Keratinocyte (primary cell): ENCODE data around the gene DLX4. TPM values are rescaled to one million over a fixed set of nuclear protein-coding genes. Genes with fewer than 3 reads are reported as not detected.

Experiments
- DNase-seq: peaks from one replicate; pipeline ENCODE4 v3.0.0-alpha.2; 2011; ENCODE audit warnings: low read depth, missing footprints, low spot score
- FAIRE-seq: peaks from 2 replicates; lab custom pipeline; 2011; peaks lifted over from hg19 to GRCh38; lab: Jason Lieb, UNC
- H2AFZ ChIP-seq: 2 replicates; pipeline ENCODE4 v1.6.0; 2012; ENCODE audit warnings: low read length, control low read depth, inconsistent platforms; ENCODE audit not compliant: control insufficient read depth
- H3K27ac ChIP-seq: 2 replicates; pipeline ENCODE4 v1.5.1; 2011; ENCODE audit warnings: low read length; ENCODE audit not compliant: control insufficient read depth, insufficient read depth
- H3K27me3 ChIP-seq: 3 replicates; pipeline ENCODE4 v1.6.0; 2011; ENCODE audit warnings: low read length; ENCODE audit not compliant: control insufficient read depth, insufficient read depth; ENCODE audit errors: extremely low read depth
- H3K36me3 ChIP-seq, 2 experiments: 2 replicates in 1 of 2; 3 replicates in 1 of 2; pipeline ENCODE4 v1.5.1; 2011; ENCODE audit warnings: low read length in 2 of 2, mild to moderate bottlenecking in 1 of 2; ENCODE audit not compliant: control insufficient read depth in 2 of 2, insufficient read depth in 2 of 2; ENCODE audit errors: extremely low read depth in 1 of 2
- H3K4me1 ChIP-seq: 3 replicates; pipeline ENCODE4 v1.5.1; 2011; ENCODE audit warnings: low read length; ENCODE audit not compliant: control insufficient read depth, insufficient read depth; ENCODE audit errors: extremely low read depth
- H3K4me2 ChIP-seq: 3 replicates; pipeline ENCODE4 v1.6.0; 2011; ENCODE audit warnings: low read depth, low read length; ENCODE audit not compliant: control insufficient read depth, insufficient read depth; ENCODE audit errors: extremely low read depth
- H3K4me3 ChIP-seq, 3 experiments: fragments of 200-600 bp in 1 of 3; sonication (generic) in 1 of 3; 2 replicates in 2 of 3; 3 replicates in 1 of 3; pipeline ENCODE4 v1.5.1; 2011 to 2016; ENCODE audit warnings: low read length in 3 of 3, mild to moderate bottlenecking in 3 of 3, control low read depth in 2 of 3, inconsistent platforms in 1 of 3, low read depth in 1 of 3, mixed read lengths in 1 of 3, mixed run types in 1 of 3, moderate library complexity in 1 of 3; ENCODE audit not compliant: control insufficient read depth in 2 of 3, insufficient read depth in 2 of 3; ENCODE audit errors: extremely low read depth in 1 of 3
- H3K79me2 ChIP-seq: 2 replicates; pipeline ENCODE4 v1.6.0; 2012; ENCODE audit warnings: low read length; ENCODE audit not compliant: control insufficient read depth, insufficient read depth
- H3K9ac ChIP-seq: 3 replicates; pipeline ENCODE4 v1.6.0; 2011; ENCODE audit warnings: low read length; ENCODE audit not compliant: control insufficient read depth, insufficient read depth; ENCODE audit errors: extremely low read depth
- H3K9me1 ChIP-seq: 3 replicates; pipeline ENCODE4 v1.6.0; 2011; ENCODE audit warnings: low read length; ENCODE audit not compliant: control insufficient read depth, insufficient read depth; ENCODE audit errors: extremely low read depth
- H3K9me3 ChIP-seq: 2 replicates; pipeline ENCODE4 v1.5.1; 2012; ENCODE audit warnings: low read depth, low read length; ENCODE audit not compliant: control insufficient read depth
- H4K20me1 ChIP-seq: 3 replicates; pipeline ENCODE4 v1.6.0; 2011; ENCODE audit warnings: low read length; ENCODE audit not compliant: control insufficient read depth, insufficient read depth; ENCODE audit errors: extremely low read depth
- EZH2 ChIP-seq: IDR thresholded peaks from one replicate; pipeline ENCODE4 v1.6.1; 2012; ENCODE audit warnings: inconsistent platforms, mild to moderate bottlenecking, low read length, moderate library complexity
- dilution Hi-C: fragments of 300-500 bp; cut with MboI; formaldehyde crosslinking; loops from one replicate; pipeline ENCODE4 v1.7.0; 2020; ENCODE audit warnings: low sequenced_read_pairs; ENCODE audit not compliant: extremely low pct_ligation_motif_present
- polyA plus RNA-seq, 5 experiments: library from polyadenylated mRNA; depleted of rRNA in 3 of 5; stranded (reverse) in 3 of 5; stranded (forward) in 1 of 5; unstranded in 1 of 5; fragments of >200 nt; gene quantifications; 1 replicate in 1 of 5; 2 replicates in 3 of 5; 3 replicates in 1 of 5; pipeline versions ENCODE4 v1.2.1 to v1.2.3, GENCODE V29; 2011 to 2012; ENCODE audit warnings: missing spikeins in 2 of 5, low read depth in 1 of 5, low replicate concordance in 1 of 5
- TF ChIP-seq, protein P1 (sequence below), 3 experiments: IDR thresholded peaks in 1 of 3; conservative IDR thresholded peaks in 1 of 3; optimal IDR thresholded peaks in 1 of 3; 2 replicates in 2 of 3; 3 replicates in 1 of 3; pipeline versions ENCODE3 to v1.5.1; 2011; ENCODE audit warnings: low read length in 3 of 3, mild to moderate bottlenecking in 3 of 3, moderate library complexity in 2 of 3, control low read depth in 1 of 3, inconsistent platforms in 1 of 3; ENCODE audit not compliant: insufficient read depth in 2 of 3; ENCODE audit errors: extremely low read depth in 1 of 3

The DLX4 gene
- polyA plus RNA-seq, 1 donor (not counting 4 experiments of a cell fraction or from before 2014, with no cell fraction given), result 0.18 TPM

- no peak for FAIRE-seq
- no peak overlapping the region for H3K4me3 ChIP-seq
- H3K27ac ChIP-seq, result no peak overlapping the region
- DNase-seq, result no peak
- H3K4me1 ChIP-seq, result no peaks in the 10 kb centered on the region
- H2AFZ ChIP-seq, result no peak overlapping the region
- H3K27me3 ChIP-seq, result peaks cover 36% of the 10 kb centered on the region
- H3K36me3 ChIP-seq, result no peaks in the 10 kb centered on the region
- TF ChIP-seq, protein P1, sequence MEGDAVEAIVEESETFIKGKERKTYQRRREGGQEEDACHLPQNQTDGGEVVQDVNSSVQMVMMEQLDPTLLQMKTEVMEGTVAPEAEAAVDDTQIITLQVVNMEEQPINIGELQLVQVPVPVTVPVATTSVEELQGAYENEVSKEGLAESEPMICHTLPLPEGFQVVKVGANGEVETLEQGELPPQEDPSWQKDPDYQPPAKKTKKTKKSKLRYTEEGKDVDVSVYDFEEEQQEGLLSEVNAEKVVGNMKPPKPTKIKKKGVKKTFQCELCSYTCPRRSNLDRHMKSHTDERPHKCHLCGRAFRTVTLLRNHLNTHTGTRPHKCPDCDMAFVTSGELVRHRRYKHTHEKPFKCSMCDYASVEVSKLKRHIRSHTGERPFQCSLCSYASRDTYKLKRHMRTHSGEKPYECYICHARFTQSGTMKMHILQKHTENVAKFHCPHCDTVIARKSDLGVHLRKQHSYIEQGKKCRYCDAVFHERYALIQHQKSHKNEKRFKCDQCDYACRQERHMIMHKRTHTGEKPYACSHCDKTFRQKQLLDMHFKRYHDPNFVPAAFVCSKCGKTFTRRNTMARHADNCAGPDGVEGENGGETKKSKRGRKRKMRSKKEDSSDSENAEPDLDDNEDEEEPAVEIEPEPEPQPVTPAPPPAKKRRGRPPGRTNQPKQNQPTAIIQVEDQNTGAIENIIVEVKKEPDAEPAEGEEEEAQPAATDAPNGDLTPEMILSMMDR (optimal IDR thresholded peaks at IDR 0.05 in 1 of 3, IDR thresholded peaks at IDR 0.05 in 1 of 3, conservative IDR thresholded peaks at IDR 0.05 in 1 of 3; ENCODE audit: extremely low read depth in 1 of 3, insufficient read depth in 2 of 3, low read length in 3 of 3), result no peak
- TF ChIP-seq EZH2, result no peak
- no peak overlapping the region for H3K9ac ChIP-seq
- no peaks in the 10 kb centered on the region for H4K20me1 ChIP-seq
- dilution Hi-C loops, result no loop called here
- H3K4me2 ChIP-seq, result no peak overlapping the region
- H3K79me2 ChIP-seq, result no peaks in the 10 kb centered on the region
- no peaks in the 10 kb centered on the region for H3K9me3 ChIP-seq
- no peaks in the 10 kb centered on the region for H3K9me1 ChIP-seq
Observed at GRCh38 chr17:49931416-49932137, 37.4 kb upstream of the DLX4 start.

- H3K27ac ChIP-seq, result no peak overlapping the region
- no peaks in the 10 kb centered on the region for H3K36me3 ChIP-seq
- dilution Hi-C loops, result no loop called here
- H3K4me1 ChIP-seq, result no peaks in the 10 kb centered on the region
- H3K9me3 ChIP-seq, result no peaks in the 10 kb centered on the region
- TF ChIP-seq, protein P1 (optimal IDR thresholded peaks at IDR 0.05 in 1 of 3, IDR thresholded peaks at IDR 0.05 in 1 of 3, conservative IDR thresholded peaks at IDR 0.05 in 1 of 3; ENCODE audit: extremely low read depth in 1 of 3, insufficient read depth in 2 of 3, low read length in 3 of 3), result no peak
- no peak overlapping the region for H3K9ac ChIP-seq
- no peaks in the 10 kb centered on the region for H3K79me2 ChIP-seq
- no peaks in the 10 kb centered on the region for H3K9me1 ChIP-seq
- DNase-seq (no peak), FAIRE-seq (no peak)
- H3K4me2 ChIP-seq, result no peak overlapping the region
- no peak overlapping the region for H3K4me3 ChIP-seq
- H2AFZ ChIP-seq, result no peak overlapping the region
- peaks cover 36% of the 10 kb centered on the region for H3K27me3 ChIP-seq
- H4K20me1 ChIP-seq, result no peaks in the 10 kb centered on the region
Observed at GRCh38 chr17:49932138-49932723, 36.8 kb upstream of the DLX4 start.
